ENCODE results near the gene KRTAP4-7.
"Not testable (repeated sequence)": the region's sequence is repeated elsewhere in the genome, so short reads cannot be mapped to it uniquely, and the experiment has no call there.

The KRTAP4-7 gene

GRCh38 chr17:41088760-41089352 is 4.9 kb downstream of the KRTAP4-7 start:
- not testable (repeated sequence) for H3K27ac Mint-ChIP-seq; H3K36me3 Mint-ChIP-seq; H3K4me1 Mint-ChIP-seq (ENCODE audit: low read depth); H3K4me3 Mint-ChIP-seq; H3K27me3 Mint-ChIP-seq; H3K9me3 Mint-ChIP-seq (ENCODE audit: low read depth)

DNA sequence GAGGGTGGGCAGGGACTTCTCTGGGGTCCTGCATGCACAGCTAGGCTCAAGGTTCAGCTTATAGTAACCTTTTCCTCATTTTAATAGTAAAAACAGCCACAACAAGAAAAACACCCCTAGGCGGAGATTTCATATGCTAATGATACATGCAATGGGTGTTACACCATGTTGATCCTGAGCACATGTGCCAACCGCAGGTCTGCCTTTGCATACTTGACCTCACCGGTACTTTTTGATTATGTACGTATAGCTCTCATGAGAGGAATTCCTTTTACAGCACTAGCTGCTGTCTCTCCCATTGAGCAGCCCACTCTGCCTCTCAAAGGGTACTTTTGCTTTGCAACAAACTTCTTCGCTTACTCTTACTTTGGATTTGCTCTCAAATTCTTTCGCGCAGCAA is 12.1 kb downstream of the KRTAP4-7 start:
- H3K9me3 Mint-ChIP-seq (ENCODE audit: low read depth): no peaks in the 10 kb centered on the region
- H3K27ac Mint-ChIP-seq: no peak overlapping the region
- peaks cover 7% of the 10 kb centered on the region for H3K27me3 Mint-ChIP-seq
- H3K4me1 Mint-ChIP-seq (ENCODE audit: low read depth): peaks cover 9% of the 10 kb centered on the region
- H3K4me3 Mint-ChIP-seq: no peak overlapping the region
- H3K36me3 Mint-ChIP-seq: peaks cover 2% of the 10 kb centered on the region

GRCh38 chr17:41098042-41098441 is 14.1 kb downstream of the KRTAP4-7 start, which contains the start of gene KRTAP4-8:
KRTAP4-8 (minus strand) TSS chr17:41098142; CDS start chr17:41098084, 58 bp downstream.
- Mint-ChIP-seq H3K27ac (peak within 1 kb of the TSS; percentile 52), H3K9me3 (ENCODE audit: low read depth) (no peaks in the 10 kb centered on the region), H3K36me3 (peaks cover 1% of the 10 kb centered on the region), H3K4me1 (ENCODE audit: low read depth) (peaks cover 9% of the 10 kb centered on the region), H3K4me3 (no peak within 1 kb of the TSS), H3K27me3 (peaks cover 7% of the 10 kb centered on the region)

- H3K4me3 Mint-ChIP-seq: no peak overlapping the region
- H3K36me3 Mint-ChIP-seq: no peaks in the 10 kb centered on the region
- H3K27me3 Mint-ChIP-seq: peaks cover 7% of the 10 kb centered on the region
- no peak overlapping the region for H3K27ac Mint-ChIP-seq
- H3K4me1 Mint-ChIP-seq (ENCODE audit: low read depth): peaks cover 9% of the 10 kb centered on the region
- no peaks in the 10 kb centered on the region for H3K9me3 Mint-ChIP-seq (ENCODE audit: low read depth)
Measured at GRCh38 chr17:41098481-41098880, 14.5 kb downstream of the KRTAP4-7 start.

- not testable (repeated sequence) for H3K27ac Mint-ChIP-seq; H3K27me3 Mint-ChIP-seq; H3K36me3 Mint-ChIP-seq; H3K4me1 Mint-ChIP-seq (ENCODE audit: low read depth); H3K9me3 Mint-ChIP-seq (ENCODE audit: low read depth); H3K4me3 Mint-ChIP-seq
Measured at GRCh38 chr17:41099682-41100480, 15.9 kb downstream of the KRTAP4-7 start.

GRCh38 chr17:41101586-41102259 is 17.8 kb downstream of the KRTAP4-7 start, which contains the start of gene KRTAP4-16:
KRTAP4-16 (minus strand) TSS chr17:41102209; CDS start chr17:41102209, 0 bp downstream.
- no peaks in the 10 kb centered on the region for H3K9me3 Mint-ChIP-seq (ENCODE audit: low read depth)
- no peak within 1 kb of the TSS for H3K27ac Mint-ChIP-seq
- no peaks in the 10 kb centered on the region for H3K36me3 Mint-ChIP-seq
- peaks cover 9% of the 10 kb centered on the region for H3K4me1 Mint-ChIP-seq (ENCODE audit: low read depth)
- peaks cover 8% of the 10 kb centered on the region for H3K27me3 Mint-ChIP-seq
- H3K4me3 Mint-ChIP-seq: no peak within 1 kb of the TSS

DNA sequence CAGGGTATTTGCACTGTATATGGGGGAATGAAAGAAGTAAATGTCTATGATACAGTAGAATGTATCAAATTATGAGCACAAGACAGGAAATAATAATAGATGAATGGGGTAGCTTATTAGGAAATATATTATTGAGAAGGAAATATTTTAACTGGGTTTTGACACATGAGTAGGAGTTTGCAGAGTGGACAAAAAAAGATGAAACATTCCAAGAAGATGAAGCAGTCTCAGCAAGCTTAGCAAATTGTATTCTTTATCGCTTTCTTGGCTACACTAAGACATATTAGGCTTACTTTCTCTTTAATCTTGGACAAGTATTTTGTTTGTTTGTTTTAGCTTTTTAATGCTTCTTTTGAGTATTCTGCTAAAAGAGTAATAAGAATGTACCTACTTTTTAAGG is 19.9 kb downstream of the KRTAP4-7 start:
- peaks cover 19% of the 10 kb centered on the region for H3K4me1 Mint-ChIP-seq (ENCODE audit: low read depth)
- H3K27me3 Mint-ChIP-seq: peaks cover 4% of the 10 kb centered on the region
- H3K27ac Mint-ChIP-seq: no peak overlapping the region
- H3K4me3 Mint-ChIP-seq: no peak overlapping the region
- H3K36me3 Mint-ChIP-seq: no peaks in the 10 kb centered on the region
- H3K9me3 Mint-ChIP-seq (ENCODE audit: low read depth): no peaks in the 10 kb centered on the region

DNA sequence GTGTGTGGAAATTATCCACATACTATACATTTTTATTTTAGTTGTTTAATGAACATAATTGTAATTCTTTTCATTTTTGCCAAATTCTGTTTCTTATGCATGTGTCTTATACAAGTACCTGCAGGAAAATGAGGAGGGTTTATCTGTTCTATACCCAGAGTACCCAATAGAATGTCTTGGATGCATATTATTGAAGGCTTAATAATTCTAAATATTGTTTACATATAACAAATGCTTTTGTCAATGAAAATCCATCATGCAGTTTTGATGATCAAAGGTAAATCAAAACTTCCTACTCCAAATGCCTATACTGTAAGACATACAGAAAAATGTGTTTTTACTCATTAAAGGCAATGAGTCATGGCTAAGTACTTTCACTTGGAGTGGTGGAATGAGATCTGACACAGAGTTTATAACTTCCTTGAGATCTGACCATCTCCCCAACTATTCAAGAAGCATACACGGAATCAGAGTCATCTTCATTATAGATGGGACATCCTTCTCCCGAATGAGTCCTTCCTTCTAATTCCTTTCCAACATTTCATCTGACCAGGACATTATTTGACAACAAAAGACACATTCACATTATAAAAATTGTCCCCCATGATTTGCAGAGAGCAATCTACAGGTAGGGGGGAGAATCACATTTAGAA is 20.6 kb downstream of the KRTAP4-7 start:
- H3K36me3 Mint-ChIP-seq; H3K27ac Mint-ChIP-seq; H3K27me3 Mint-ChIP-seq; H3K9me3 Mint-ChIP-seq (ENCODE audit: low read depth); H3K4me3 Mint-ChIP-seq: not testable (repeated sequence)
- H3K4me1 Mint-ChIP-seq (ENCODE audit: low read depth): peaks cover 21% of the 10 kb centered on the region

GRCh38 chr17:41105347-41105746 is 21.4 kb downstream of the KRTAP4-7 start, which contains the start of gene KRTAP4-9:
KRTAP4-9 (plus strand) TSS chr17:41105389; CDS start chr17:41105389, 0 bp downstream.
- H3K4me3 Mint-ChIP-seq, H3K27me3 Mint-ChIP-seq: not testable (repeated sequence)

DNA sequence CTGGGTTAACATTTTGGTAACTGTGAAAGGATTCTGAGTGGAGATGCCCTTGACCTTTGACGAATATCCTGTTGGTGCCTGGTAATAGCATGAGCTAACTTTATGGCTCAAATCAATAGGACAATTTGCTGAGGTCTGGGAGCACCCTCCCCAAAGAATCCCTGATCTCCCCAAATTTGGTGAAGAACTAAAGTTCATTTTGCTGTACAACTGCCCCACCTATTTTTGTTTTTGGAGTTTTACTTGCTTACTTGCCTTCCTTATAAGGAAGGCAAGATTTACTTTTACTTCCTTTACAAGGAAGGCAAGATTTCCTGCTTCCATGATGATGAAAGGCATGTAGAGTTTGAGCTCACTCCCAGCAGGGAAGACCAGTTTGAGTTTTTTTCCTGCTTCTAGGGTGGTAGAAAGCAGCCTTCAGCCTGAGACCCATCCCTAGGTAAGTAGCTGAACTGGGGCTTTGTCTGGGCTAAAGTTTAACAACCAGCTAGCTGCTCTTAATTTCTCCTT is 24.0 kb downstream of the KRTAP4-7 start:
- Mint-ChIP-seq H3K4me1 (ENCODE audit: low read depth) (peaks cover 13% of the 10 kb centered on the region), H3K36me3 (peaks cover 4% of the 10 kb centered on the region), H3K27me3 (peaks cover 4% of the 10 kb centered on the region), H3K9me3 (ENCODE audit: low read depth) (no peaks in the 10 kb centered on the region), H3K4me3 (no peak overlapping the region), H3K27ac (no peak overlapping the region)

More at GRCh38 chr17:41105347-41105746, 21.4 kb downstream of the KRTAP4-7 start, which contains the start of gene KRTAP4-9:
- not testable (repeated sequence) for H3K9me3 Mint-ChIP-seq (ENCODE audit: low read depth); H3K27ac Mint-ChIP-seq; H3K36me3 Mint-ChIP-seq
- H3K4me1 Mint-ChIP-seq (ENCODE audit: low read depth): peaks cover 15% of the 10 kb centered on the region

DNA sequence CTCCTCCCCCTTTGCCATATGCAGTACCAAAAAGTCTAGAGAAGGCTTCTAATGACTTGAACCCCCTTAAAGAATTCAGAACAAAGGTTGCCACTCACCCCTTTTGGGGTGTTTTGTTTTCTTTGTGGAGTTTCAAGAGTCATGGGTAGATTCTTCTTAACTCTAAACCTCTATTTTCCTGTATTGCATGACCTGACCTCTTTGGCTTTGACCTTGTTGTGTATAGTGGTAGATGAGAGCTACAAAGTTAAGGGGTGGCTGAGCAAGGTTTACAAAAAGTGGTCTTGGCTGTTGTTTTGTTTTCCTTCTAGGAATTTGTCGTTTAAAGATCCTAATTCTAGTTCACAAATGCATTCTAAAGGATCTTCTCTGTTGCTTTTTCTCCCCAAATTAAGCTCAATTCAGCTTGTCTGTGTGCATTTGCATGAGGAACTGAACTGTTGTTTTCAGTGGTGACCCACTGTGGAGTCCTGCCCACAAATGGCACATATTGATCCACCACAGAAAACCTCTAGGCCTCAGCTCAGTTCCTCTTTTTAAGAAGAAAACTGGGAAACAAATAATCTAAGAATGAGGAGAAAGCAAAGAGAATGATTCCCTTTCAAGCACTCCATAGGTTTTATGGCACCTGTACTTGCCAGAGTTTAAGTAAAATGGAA is 24.9 kb downstream of the KRTAP4-7 start:
- peaks cover 13% of the 10 kb centered on the region for H3K4me1 Mint-ChIP-seq (ENCODE audit: low read depth)
- not testable (repeated sequence) for H3K9me3 Mint-ChIP-seq (ENCODE audit: low read depth); H3K27me3 Mint-ChIP-seq; H3K4me3 Mint-ChIP-seq; H3K27ac Mint-ChIP-seq; H3K36me3 Mint-ChIP-seq

- Mint-ChIP-seq H3K4me1 (ENCODE audit: low read depth) (peaks cover 14% of the 10 kb centered on the region), H3K36me3 (peaks cover 4% of the 10 kb centered on the region), H3K27ac (no peak overlapping the region), H3K4me3 (no peak overlapping the region), H3K9me3 (ENCODE audit: low read depth) (no peaks in the 10 kb centered on the region), H3K27me3 (no peaks in the 10 kb centered on the region)
Measured at GRCh38 chr17:41111151-41111885, 27.4 kb downstream of the KRTAP4-7 start.

DNA sequence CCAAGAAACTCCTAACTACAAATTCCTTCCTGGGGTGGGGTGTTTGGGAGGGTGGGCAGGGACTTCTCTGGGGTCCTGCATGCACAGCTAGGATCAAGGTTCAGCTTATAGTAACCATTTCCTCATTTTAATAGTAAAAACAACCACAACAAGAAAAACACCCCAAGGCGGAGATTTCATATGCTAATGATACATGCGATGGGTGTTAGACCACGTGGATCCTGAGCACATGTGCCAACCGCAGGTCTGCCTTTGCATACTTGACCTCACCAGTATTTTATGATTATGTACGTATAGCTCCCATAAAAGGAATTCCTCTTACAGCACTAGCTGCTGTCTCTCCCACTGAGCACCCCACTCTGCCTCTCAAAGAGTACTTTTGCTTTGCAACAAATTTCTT is 32.3 kb downstream of the KRTAP4-7 start:
- Mint-ChIP-seq H3K27me3 (no peaks in the 10 kb centered on the region), H3K9me3 (ENCODE audit: low read depth) (no peaks in the 10 kb centered on the region), H3K4me3 (no peak overlapping the region), H3K4me1 (ENCODE audit: low read depth) (peaks cover 25% of the 10 kb centered on the region), H3K27ac (no peak overlapping the region), H3K36me3 (peaks cover 2% of the 10 kb centered on the region)
